Stimulated activated effector memory CD8-positive, alpha-beta T cell treated with anti-CD3 and anti-CD28 coated beads, Interleukin-12 subunit alpha, Interleukin-12 subunit beta, amount 100 ng/mL, for 72 hours (primary cell): ENCODE data around the gene ANKRD65.
"Not testable (repeated sequence)": the region's sequence is repeated elsewhere in the genome, so short reads cannot be mapped to it uniquely, and the experiment has no call there.

ENCODE experiments used
- ATAC-seq: fragments of 150-1000 bp; cut with Tn5 transposase; 2 replicates; pipeline ENCODE4 v1.10.0; 2021
- DNase-seq, 2 donors: peaks; one replicate each; pipeline ENCODE4 v3.0.0; 2021 to 2022; ENCODE audit warnings: low spot score in 2 of 2
- H3K27ac Mint-ChIP-seq: one replicate; pipeline ENCODE4 v1.8.0; 2022; ENCODE audit warnings: mild to moderate bottlenecking, mixed read lengths
- H3K36me3 Mint-ChIP-seq: one replicate; pipeline ENCODE4 v1.8.0; 2022; ENCODE audit warnings: mild to moderate bottlenecking, mixed read lengths
- H3K4me1 Mint-ChIP-seq: one replicate; pipeline ENCODE4 v1.8.0; 2022; ENCODE audit warnings: mixed read lengths
- H3K4me3 Mint-ChIP-seq: one replicate; pipeline ENCODE4 v1.8.0; 2022; ENCODE audit warnings: mild to moderate bottlenecking, mixed read lengths
- H3K9me3 Mint-ChIP-seq: one replicate; pipeline ENCODE4 v1.8.0; 2022; ENCODE audit warnings: mixed read lengths

The ANKRD65 gene

GRCh38 chr1:1451696-1452364 is 30.8 kb upstream of the ANKRD65 start:
- Mint-ChIP-seq H3K4me1 (no peaks in the 10 kb centered on the region), H3K4me3 (no peak overlapping the region), H3K36me3 (no peaks in the 10 kb centered on the region), H3K9me3 (no peaks in the 10 kb centered on the region), H3K27ac (no peak overlapping the region)
- no peak for ATAC-seq
- no peak for DNase-seq

GRCh38 chr1:1450616-1451015 is 29.5 kb upstream of the ANKRD65 start:
- not testable (repeated sequence) for H3K9me3 Mint-ChIP-seq, H3K4me3 Mint-ChIP-seq, ATAC-seq, H3K27ac Mint-ChIP-seq, H3K36me3 Mint-ChIP-seq, H3K4me1 Mint-ChIP-seq, DNase-seq

GRCh38 chr1:1449099-1449739 is 28.1 kb upstream of the ANKRD65 start, which contains the start of gene ATAD3C:
ATAD3C (plus strand) TSS chr1:1449689; CDS start chr1:1450684, 995 bp downstream.
- H3K36me3 Mint-ChIP-seq, result no peaks in the 10 kb centered on the region
- H3K4me1 Mint-ChIP-seq, result no peaks in the 10 kb centered on the region
- DNase-seq (no peak), ATAC-seq (no peak)
- no peaks in the 10 kb centered on the region for H3K9me3 Mint-ChIP-seq
- H3K27ac Mint-ChIP-seq, result peak within 1 kb of the TSS; percentile 5
- no peak within 1 kb of the TSS for H3K4me3 Mint-ChIP-seq

- H3K9me3 Mint-ChIP-seq, result not testable (repeated sequence)
Observed at GRCh38 chr1:1446631-1447030, 25.6 kb upstream of the ANKRD65 start.

GRCh38 chr1:1442069-1442770 is 21.1 kb upstream of the ANKRD65 start:
- H3K27ac Mint-ChIP-seq, result no peak overlapping the region
- H3K4me1 Mint-ChIP-seq, result no peaks in the 10 kb centered on the region
- no peaks in the 10 kb centered on the region for H3K36me3 Mint-ChIP-seq
- DNase-seq (no peak), ATAC-seq (no peak)
- no peak overlapping the region for H3K4me3 Mint-ChIP-seq
- H3K9me3 Mint-ChIP-seq, result no peaks in the 10 kb centered on the region

More at GRCh38 chr1:1446631-1447030, 25.6 kb upstream of the ANKRD65 start:
- H3K4me3 Mint-ChIP-seq, H3K36me3 Mint-ChIP-seq, DNase-seq, H3K4me1 Mint-ChIP-seq, H3K27ac Mint-ChIP-seq, ATAC-seq: not testable (repeated sequence)

- H3K36me3 Mint-ChIP-seq, result no peaks in the 10 kb centered on the region
- H3K4me3 Mint-ChIP-seq, result no peak overlapping the region
- no peaks in the 10 kb centered on the region for H3K9me3 Mint-ChIP-seq
- no peaks in the 10 kb centered on the region for H3K4me1 Mint-ChIP-seq
- ATAC-seq, result peak; percentile 76
- DNase-seq, result peak; percentile 56 to 80
- no peak overlapping the region for H3K27ac Mint-ChIP-seq
Observed at GRCh38 chr1:1441002-1441888, 20.2 kb upstream of the ANKRD65 start.

- Mint-ChIP-seq H3K9me3 (no peaks in the 10 kb centered on the region), H3K27ac (no peak overlapping the region), H3K4me3 (no peak overlapping the region), H3K4me1 (no peaks in the 10 kb centered on the region), H3K36me3 (no peaks in the 10 kb centered on the region)
- DNase-seq, result no peak
- ATAC-seq, result no peak
Observed at GRCh38 chr1:1440262-1441001, 19.4 kb upstream of the ANKRD65 start.

GRCh38 chr1:1439546-1440261 is 18.6 kb upstream of the ANKRD65 start:
- H3K27ac Mint-ChIP-seq, result no peak overlapping the region
- ATAC-seq, result no peak
- no peak for DNase-seq
- no peak overlapping the region for H3K4me3 Mint-ChIP-seq
- peaks cover 5% of the 10 kb centered on the region for H3K4me1 Mint-ChIP-seq
- no peaks in the 10 kb centered on the region for H3K9me3 Mint-ChIP-seq
- no peaks in the 10 kb centered on the region for H3K36me3 Mint-ChIP-seq

GRCh38 chr1:1438531-1439381 is 17.7 kb upstream of the ANKRD65 start:
- no peak overlapping the region for H3K27ac Mint-ChIP-seq
- no peaks in the 10 kb centered on the region for H3K36me3 Mint-ChIP-seq
- no peaks in the 10 kb centered on the region for H3K9me3 Mint-ChIP-seq
- H3K4me3 Mint-ChIP-seq, result no peak overlapping the region
- DNase-seq (no peak), ATAC-seq (no peak)
- H3K4me1 Mint-ChIP-seq, result peaks cover 6% of the 10 kb centered on the region

GRCh38 chr1:1437904-1438376 is 16.9 kb upstream of the ANKRD65 start:
- no peak overlapping the region for H3K4me3 Mint-ChIP-seq
- ATAC-seq (no peak), DNase-seq (no peak)
- H3K9me3 Mint-ChIP-seq, result no peaks in the 10 kb centered on the region
- peaks cover 6% of the 10 kb centered on the region for H3K4me1 Mint-ChIP-seq
- H3K27ac Mint-ChIP-seq, result no peak overlapping the region
- H3K36me3 Mint-ChIP-seq, result no peaks in the 10 kb centered on the region

GRCh38 chr1:1437033-1437903 is 16.2 kb upstream of the ANKRD65 start:
- ATAC-seq (no peak), DNase-seq (no peak)
- no peaks in the 10 kb centered on the region for H3K36me3 Mint-ChIP-seq
- no peaks in the 10 kb centered on the region for H3K9me3 Mint-ChIP-seq
- peaks cover 6% of the 10 kb centered on the region for H3K4me1 Mint-ChIP-seq
- H3K4me3 Mint-ChIP-seq, result no peak overlapping the region
- no peak overlapping the region for H3K27ac Mint-ChIP-seq

GRCh38 chr1:1436630-1437032 is 15.6 kb upstream of the ANKRD65 start:
- Mint-ChIP-seq H3K36me3 (no peaks in the 10 kb centered on the region), H3K27ac (no peak overlapping the region), H3K4me3 (peak overlapping the region; percentile 56), H3K9me3 (no peaks in the 10 kb centered on the region), H3K4me1 (peaks cover 6% of the 10 kb centered on the region)
- DNase-seq (no peak), ATAC-seq (no peak)
